SK-N-MC (cell line): ENCODE measurements around the gene ITGB4.

Experiments
- EZH2 ChIP-seq: fragments of 200-600 bp; sonication (generic); IDR thresholded peaks from one replicate; pipeline ENCODE4 v1.6.1; 2017; ENCODE audit warnings: antibody characterized with exemption
- POLR2AphosphoS5 ChIP-seq: IDR thresholded peaks from 2 replicates; pipeline ENCODE4 v1.6.1; 2012; ENCODE audit warnings: mild to moderate bottlenecking, low read depth, low read length, borderline replicate concordance

GRCh38 chr17:75695830-75696271 lies 25.4 kb upstream of the ITGB4 start:
- TF ChIP-seq POLR2AphosphoS5: no peak
- TF ChIP-seq EZH2: no peak
